Measurements from ENCODE around the gene AK4.
"Not testable (repeated sequence)": the region's sequence is repeated elsewhere in the genome, so short reads cannot be mapped to it uniquely, and the experiment has no call there.

The AK4 gene
- total RNA-seq = 0.24 to 0.91 reads per million in 2 donors

GRCh38 chr1:65148178-65148547 is at the start of gene AK4:
Gene AK4 (plus strand): TSS chr1:65148203. CDS start chr1:65148408, 205 bp downstream.
- not testable (repeated sequence) for DNase-seq

- DNase-seq = no peak
These were observed 44.2 kb upstream of the AK4 start for GRCh38 chr1:65103807-65104206.

- DNase-seq = no peak
These were observed 43.0 kb upstream of the AK4 start for GRCh38 chr1:65104854-65105534.

- no peak for DNase-seq
These were observed 42.4 kb upstream of the AK4 start for GRCh38 chr1:65105596-65105995.

- no peak for DNase-seq
These were observed 39.9 kb upstream of the AK4 start for GRCh38 chr1:65108025-65108642.

- DNase-seq = no peak
These were observed 38.5 kb upstream of the AK4 start for GRCh38 chr1:65109487-65109886.

- DNase-seq = no peak
These were observed 35.2 kb upstream of the AK4 start for GRCh38 chr1:65112811-65113210.

- no peak for DNase-seq
These were observed 34.7 kb upstream of the AK4 start for GRCh38 chr1:65113298-65113697.

GRCh38 chr1:65114322-65114721 is 33.7 kb upstream of the AK4 start:
- DNase-seq = no peak

GRCh38 chr1:65119951-65120350 is 28.1 kb upstream of the AK4 start:
- DNase-seq = no peak

- not testable (repeated sequence) for DNase-seq
These were observed 18.9 kb upstream of the AK4 start for GRCh38 chr1:65129104-65129503.

- DNase-seq = no peak
These were observed 9.5 kb upstream of the AK4 start for GRCh38 chr1:65138524-65138923.

- not testable (repeated sequence) for DNase-seq
These were observed 8.2 kb upstream of the AK4 start for GRCh38 chr1:65139793-65140192.

- no peak for DNase-seq
These were observed 6.6 kb upstream of the AK4 start for GRCh38 chr1:65141394-65141793.

GRCh38 chr1:65141918-65142317 is 6.1 kb upstream of the AK4 start:
- no peak for DNase-seq

- DNase-seq = not testable (repeated sequence)
These were observed 4.8 kb upstream of the AK4 start for GRCh38 chr1:65143112-65143658.

GRCh38 chr1:65146908-65147423 is 1.0 kb upstream of the AK4 start:
- DNase-seq = no peak

- peak; percentile 1 for DNase-seq
These were observed 402 bp upstream of the AK4 start for GRCh38 chr1:65147424-65148177.

GRCh38 chr1:65148548-65149350 is 746 bp downstream of the AK4 start:
- DNase-seq = no peak

GRCh38 chr1:65149351-65150107 is 1.5 kb downstream of the AK4 start:
- DNase-seq = no peak

- no peak for DNase-seq
These were observed 2.1 kb downstream of the AK4 start for GRCh38 chr1:65150108-65150463.
